K562 (cell line): ENCODE data around the gene ITGA11. TPM values are rescaled to one million over a fixed set of nuclear protein-coding genes. Genes with fewer than 3 reads are reported as not detected.

Experiments
- ATAC-seq: fragments of 200-7000 bp; cut with Tn5 transposase; 3 replicates; pipeline ENCODE4 v1.9.1; 2020; ENCODE audit warnings: moderate library complexity
- BruUV-seq: library from RNA; stranded (reverse); fragments of 400-500 nt; replicated peaks from 2 replicates; lab custom pipeline; 2021; lab: Mats Ljungman, UMichigan
- CTCF ChIA-PET: fragments of 300-600 bp; formaldehyde crosslinking; extraction: SDS; loops from one replicate; lab custom pipeline; 2021; ENCODE audit warnings: low intra/inter-chr PET ratio; lab: Yijun Ruan, JAX
- POLR2A ChIA-PET: fragments of 300-600, 350-650 bp; sonication (Branson Sonifier 250); formaldehyde crosslinking; extraction: SDS; loops from one replicate; lab custom pipeline; 2021; ENCODE audit warnings: antibody characterized with exemption, inconsistent platforms; lab: Yijun Ruan, JAX
- DNase-seq, 4 experiments: peaks; one replicate each; pipeline versions ENCODE4 v3.0.0 to v3.0.0-alpha.2; 2011 to 2018; ENCODE audit warnings: low spot score in 3 of 4, mixed read lengths in 3 of 4; ENCODE audit errors: extremely low read depth in 1 of 4
- FAIRE-seq: peaks from 2 replicates; lab custom pipeline; 2011; peaks lifted over from hg19 to GRCh38; lab: Jason Lieb, UNC
- H2AFZ ChIP-seq: 2 replicates; pipeline ENCODE4 v1.6.0; 2011; ENCODE audit warnings: low read depth, low read length, control low read depth, inconsistent platforms
- H3K27ac ChIP-seq: fragments of 200-600 bp; 3 replicates; pipeline ENCODE4 v1.8.0; 2011; ENCODE audit warnings: low read depth, mild to moderate bottlenecking, control low read depth, inconsistent platforms, low read length, moderate library complexity, mixed read lengths; ENCODE audit errors: extremely low read depth
- H3K27me3 ChIP-seq, 2 experiments: fragments of 300-600 bp in 1 of 2; 2 replicates in 1 of 2; 3 replicates in 1 of 2; pipeline versions ENCODE4 v1.6.0 to v1.8.0; 2011; ENCODE audit warnings: inconsistent platforms in 2 of 2, low read length in 2 of 2, mild to moderate bottlenecking in 1 of 2, mixed read lengths in 1 of 2, moderate library complexity in 1 of 2; ENCODE audit not compliant: control insufficient read depth in 2 of 2, insufficient read depth in 2 of 2
- H3K36me3 ChIP-seq: fragments of 300-600 bp; 3 replicates; pipeline ENCODE4 v1.8.0; 2011; ENCODE audit warnings: mild to moderate bottlenecking, low read length, inconsistent platforms; ENCODE audit not compliant: control insufficient read depth, insufficient read depth
- H3K4me1 ChIP-seq, 2 experiments: fragments of 200-600 bp in 1 of 2; replicated peaks in 1 of 2; 2 replicates in 1 of 2; 3 replicates in 1 of 2; pipeline versions ENCODE4 v1.5.1 to v1.8.0; 2011; ENCODE audit warnings: inconsistent platforms in 2 of 2, low read length in 2 of 2, mild to moderate bottlenecking in 1 of 2, mixed read lengths in 1 of 2, moderate library complexity in 1 of 2; ENCODE audit not compliant: control insufficient read depth in 2 of 2, insufficient read depth in 2 of 2
- H3K4me2 ChIP-seq: 2 replicates; pipeline ENCODE4 v1.6.1; 2011; ENCODE audit warnings: low read length, control low read depth, inconsistent platforms, mixed read lengths; ENCODE audit not compliant: insufficient read depth
- H3K4me3 ChIP-seq: fragments of 200-600 bp; sonication (generic), shearing (Covaris generic); 2 replicates; pipeline ENCODE4 v1.5.1; 2016; ENCODE audit warnings: control low read depth, inconsistent platforms
- H3K79me2 ChIP-seq: fragments of 200-600 bp; 3 replicates; pipeline ENCODE4 v1.8.0; 2011; ENCODE audit warnings: low read length, inconsistent platforms; ENCODE audit not compliant: control insufficient read depth, insufficient read depth
- H3K9ac ChIP-seq, 2 experiments: 2 replicates each; pipeline versions ENCODE4 v1.6.0 to v1.6.1; 2011; ENCODE audit warnings: low read depth in 2 of 2, low read length in 2 of 2, control low read depth in 1 of 2, inconsistent platforms in 1 of 2, mild to moderate bottlenecking in 1 of 2, mixed read lengths in 1 of 2; ENCODE audit not compliant: insufficient read depth in 1 of 2
- H3K9me1 ChIP-seq: one replicate; pipeline ENCODE4 v1.6.0; 2011; ENCODE audit warnings: inconsistent platforms, mild to moderate bottlenecking, low read length, moderate library complexity; ENCODE audit not compliant: control insufficient read depth, insufficient read depth
- H3K9me3 ChIP-seq: replicated peaks from 2 replicates; pipeline ENCODE4 v1.5.1; 2011; ENCODE audit warnings: low read depth, low read length, inconsistent platforms; ENCODE audit not compliant: control insufficient read depth, insufficient read depth
- H4K20me1 ChIP-seq: replicated peaks from 2 replicates; pipeline ENCODE4 v1.6.1; 2011; ENCODE audit warnings: low read length, inconsistent platforms, mixed read lengths; ENCODE audit not compliant: control insufficient read depth, insufficient read depth
- CTCFL ChIP-seq: IDR thresholded peaks from 2 replicates; pipeline ENCODE4 v1.6.1; 2011; ENCODE audit warnings: borderline replicate concordance, low read depth, mild to moderate bottlenecking, moderate library complexity, low read length; ENCODE audit not compliant: insufficient read depth, poor library complexity, severe bottlenecking
- MLX ChIP-seq, 2 experiments: fragments of 450-650 bp in 1 of 2; sonication (generic) in 1 of 2; formaldehyde crosslinking; conservative IDR thresholded peaks; 2 replicates each; pipeline versions ENCODE4 v1.4.0 to v1.8.1; 2020 to 2022; ENCODE audit warnings: mild to moderate bottlenecking in 1 of 2, missing genetic modification reagents in 1 of 2
- ZNF277 ChIP-seq: fragments of 250-450 bp; sonication (Bioruptor Pico); IDR thresholded peaks from 2 replicates; pipeline ENCODE4 v1.8.0; 2022; ENCODE audit warnings: inconsistent platforms, mild to moderate bottlenecking, moderate library complexity, borderline replicate concordance
- WGBS: fragments of 100-300 bp; shearing (Covaris generic); methylation state at CpG from one replicate; pipeline ENCODE4 v1.1.6; 2016; ENCODE audit warnings: low coverage, mixed read lengths; ENCODE audit not compliant: insufficient coverage; ENCODE audit errors: missing lambda C conversion rate; 5-methylcytosine and 5-hydroxymethylcytosine counted together
- in situ Hi-C: fragments of 300-500 bp; cut with MboI; formaldehyde crosslinking; loops from 4 replicates; pipeline ENCODE4 v1.15.0; 2018; ENCODE audit warnings: inconsistent platforms, mixed read lengths
- intact Hi-C: fragments of 100-400 bp; cut with micrococcal nuclease; formaldehyde crosslinking; loops from 2 replicates; pipeline ENCODE4 v1.14.2; 2022
- polyA plus RNA-seq, 8 experiments: library from polyadenylated mRNA; depleted of rRNA in 4 of 8; stranded (reverse) in 5 of 8; unstranded in 3 of 8; fragments of >200 nt; fragmentation: Nextera tagmentation in 2 of 8; fragmentation: Illumina TruSeq in 1 of 8; extraction: Ambion mirVana in 2 of 8; extraction: Trizol in 1 of 8; gene quantifications; 2 replicates each; pipeline versions ENCODE4 v1.2.1 to v1.2.3, GENCODE V29; 2011 to 2014; ENCODE audit warnings: inconsistent platforms in 1 of 8, missing spikeins in 1 of 8
- total RNA-seq, 7 experiments: library from RNA; depleted of rRNA in 6 of 7; stranded (reverse); fragments of >200 nt in 6 of 7; fragmentation: Illumina TruSeq in 2 of 7; extraction: Trizol in 2 of 7; gene quantifications; 2 replicates each; pipeline versions ENCODE4 v1.2.1 to v1.2.3, GENCODE V29; 2011 to 2021; ENCODE audit warnings: low replicate concordance in 1 of 7

The ITGA11 gene
- total and polyA plus RNA-seq, 9 of the 15 experiments (the other 6 are each of a cell fraction or from before 2014, with no cell fraction given), result 0.01 TPM; not detected in 8

GRCh38 chr15:68289621-68290352 is 142.2 kb downstream of the ITGA11 start (continued):
- TF ChIP-seq CTCFL, result no peak
- no peak for TF ChIP-seq MLX (CRISPR knock-in tag; conservative IDR thresholded peaks at IDR 0.05)

- ChIA-PET CTCF (no interaction called here), POLR2A (interaction anchor here (0.6 to 2.5 kb wide), 3 partner anchors 8 to 387 kb away, joined by 3 to 8 read pairs (median 8); partner anchors contain the start of gene FEM1B)
- Histone ChIP-seq H3K9me1 (peaks cover 3% of the 10 kb centered on the region), H3K9me3 (peaks cover 10% of the 10 kb centered on the region), H3K79me2 (peaks cover 80% of the 10 kb centered on the region), H3K27ac (no peak overlapping the region), H3K36me3 (peaks cover 67% of the 10 kb centered on the region), H2AFZ (no peak overlapping the region), H4K20me1 (peaks cover 6% of the 10 kb centered on the region; the same call in 1 of the 2 replicates), H3K27me3 (no peaks in the 10 kb centered on the region), H3K9ac (no peak overlapping the region), H3K4me2 (no peak overlapping the region), H3K4me1 (peaks cover 0 to 5% of the 10 kb centered on the region in 2 experiments; a peak in 2 of 5 replicates), H3K4me3 (no peak overlapping the region)
- WGBS, result 90% methylated on average over 2 of the region's 2 CpGs
- intact Hi-C loops, result no loop called here
- DNase-seq (no peak), ATAC-seq (no peak), FAIRE-seq (no peak)
- TF ChIP-seq ZNF277 (CRISPR knock-in tag), result no peak
- in situ Hi-C loops, result no loop called here
- no TSS peak for BruUV-seq
These were observed 142.9 kb downstream of the ITGA11 start for GRCh38 chr15:68289057-68289456.
